Activated effector memory CD4-positive, alpha-beta T cell treated with anti-CD3 and anti-CD28 coated beads, Interleukin-2, amount 50 U/mL, for 16 hours (primary cell): ENCODE results near the gene PTDSS2.

Experiments
- DNase-seq: peaks from one replicate; pipeline ENCODE4 v3.0.0-alpha.2; 2020

PTDSS2 gene

DNA sequence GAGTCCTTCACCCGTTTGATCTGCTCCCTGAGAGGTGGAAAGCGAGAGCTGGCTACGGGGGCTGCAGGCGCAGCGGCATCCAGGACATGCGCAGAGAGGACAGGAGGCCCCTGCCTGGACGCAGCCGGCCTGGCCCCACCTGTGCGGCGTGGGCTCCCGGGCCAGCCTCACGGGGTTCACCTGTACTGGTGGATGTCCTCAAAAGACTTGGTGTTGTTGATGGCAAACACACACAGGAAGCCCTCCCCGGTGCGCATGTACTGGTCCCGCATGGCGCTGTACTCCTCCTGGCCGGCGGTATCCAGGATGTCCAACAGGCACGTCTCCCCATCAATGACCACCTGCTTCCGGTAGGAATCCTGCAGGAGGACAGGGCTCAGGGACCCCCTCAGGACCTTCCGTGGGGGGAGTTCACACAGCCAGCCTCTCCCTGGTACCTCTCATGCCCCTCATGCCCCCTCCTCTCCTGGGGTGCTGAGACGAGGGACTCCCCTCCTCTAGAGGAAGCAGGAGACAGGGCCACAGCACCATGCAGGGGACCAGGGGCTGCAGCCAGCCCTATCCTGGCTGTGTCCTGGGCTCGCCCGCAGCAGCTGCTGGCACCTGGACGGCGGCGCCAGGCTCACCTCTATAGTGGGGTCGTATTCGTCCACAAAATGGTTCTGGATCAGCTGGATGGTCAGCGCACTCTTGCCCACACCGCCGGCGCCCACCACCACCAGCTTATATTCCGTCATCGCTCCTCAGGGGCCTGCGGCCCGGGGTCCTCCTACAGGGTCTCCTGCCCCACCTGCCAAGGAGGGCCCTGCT lies 83.7 kb downstream of the PTDSS2 start:
- no peak for DNase-seq

DNA sequence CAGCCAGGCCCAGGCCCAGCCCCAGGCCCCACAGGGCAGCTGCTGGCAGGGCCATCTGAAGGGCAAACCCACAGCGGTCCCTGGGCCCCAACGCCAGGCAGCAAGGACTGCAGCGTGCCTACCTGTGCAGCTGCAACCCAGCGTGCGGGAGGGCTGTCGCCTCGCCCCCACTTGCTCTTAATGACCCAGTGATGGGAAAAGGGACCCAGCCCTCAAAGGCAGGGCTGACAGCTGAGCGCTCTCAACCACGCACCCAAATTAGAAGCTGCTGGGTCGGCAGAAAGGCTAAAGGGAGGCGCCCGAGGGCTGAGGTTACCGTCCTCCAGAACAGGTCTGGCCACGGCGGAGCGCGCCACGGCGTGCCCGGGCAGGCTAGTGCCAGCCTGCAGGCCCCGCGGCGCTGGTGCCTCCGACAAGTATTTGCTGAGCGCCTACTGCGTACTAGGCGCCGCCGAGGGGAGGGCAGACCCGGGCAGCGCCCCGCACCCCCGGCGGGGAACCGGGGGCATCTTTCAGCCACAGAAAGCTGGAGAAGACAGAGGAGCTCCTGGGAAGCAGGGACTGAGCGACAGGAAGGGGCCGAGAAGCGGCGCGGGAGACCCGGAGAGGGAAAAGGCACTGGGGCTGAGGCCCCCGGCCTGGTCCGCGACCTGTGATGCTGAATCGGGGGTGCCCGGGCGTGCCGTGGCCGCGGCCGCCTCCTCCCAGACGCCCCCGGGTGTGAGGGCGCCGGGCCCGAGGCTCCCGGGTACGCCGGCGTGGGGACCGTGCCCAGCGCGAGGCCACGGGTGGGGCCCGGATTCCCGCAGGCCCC lies 84.5 kb downstream of the PTDSS2 start:
- peak; percentile 76 for DNase-seq

- no peak for DNase-seq
These were observed 85.1 kb downstream of the PTDSS2 start for GRCh38 chr11:535210-535518.

- peak; percentile 99 for DNase-seq
These were observed 85.7 kb downstream of the PTDSS2 start, which contains the start of gene HRAS for GRCh38 chr11:535519-536454. HRAS (minus strand) TSS chr11:535576.

DNA sequence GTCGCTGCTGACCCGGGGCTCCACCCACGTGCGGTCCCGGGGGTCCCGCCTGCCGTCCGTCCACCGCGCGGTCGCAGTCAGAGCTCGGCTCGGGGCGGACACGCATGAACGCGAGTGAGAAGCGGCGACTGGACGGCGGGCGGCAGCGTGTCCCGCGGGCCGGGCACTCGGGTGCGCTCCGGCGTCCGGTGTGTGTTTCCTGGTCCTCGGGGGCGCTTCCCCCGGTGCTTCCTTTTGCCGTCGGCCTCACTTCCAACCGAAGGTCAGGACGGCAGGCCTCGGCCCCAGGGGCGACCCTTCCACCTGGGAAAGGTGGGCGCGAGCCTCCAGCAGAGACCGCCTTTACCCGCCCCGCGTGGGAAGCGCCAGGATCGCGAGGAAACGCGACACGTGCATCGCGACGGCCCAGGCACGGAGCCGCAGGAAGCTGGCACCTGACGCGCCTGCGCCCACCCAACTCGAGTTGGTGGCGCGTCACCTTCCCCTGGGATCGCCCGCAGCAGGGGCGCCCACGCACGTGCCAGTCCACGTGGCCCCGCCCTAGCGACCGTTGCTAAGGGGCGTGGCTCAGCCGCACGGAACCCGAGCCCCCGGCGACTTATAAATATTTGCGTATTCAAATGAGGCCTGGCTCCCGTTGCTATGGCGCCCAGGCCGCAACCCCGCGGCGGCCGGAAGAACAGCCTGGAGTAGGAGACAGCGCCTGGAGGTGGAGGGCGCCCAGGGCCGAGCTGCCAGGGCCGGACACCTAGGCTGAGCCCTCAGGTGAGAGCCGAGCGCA lies 87.0 kb downstream of the PTDSS2 start, which contains the start of gene LRRC56:
Gene LRRC56, plus strand, starts transcription at position 687 of the 781 bp plus-strand sequence. CDS start 3,158 bp downstream, outside the sequence.
- DNase-seq, result peak; percentile 97

DNA sequence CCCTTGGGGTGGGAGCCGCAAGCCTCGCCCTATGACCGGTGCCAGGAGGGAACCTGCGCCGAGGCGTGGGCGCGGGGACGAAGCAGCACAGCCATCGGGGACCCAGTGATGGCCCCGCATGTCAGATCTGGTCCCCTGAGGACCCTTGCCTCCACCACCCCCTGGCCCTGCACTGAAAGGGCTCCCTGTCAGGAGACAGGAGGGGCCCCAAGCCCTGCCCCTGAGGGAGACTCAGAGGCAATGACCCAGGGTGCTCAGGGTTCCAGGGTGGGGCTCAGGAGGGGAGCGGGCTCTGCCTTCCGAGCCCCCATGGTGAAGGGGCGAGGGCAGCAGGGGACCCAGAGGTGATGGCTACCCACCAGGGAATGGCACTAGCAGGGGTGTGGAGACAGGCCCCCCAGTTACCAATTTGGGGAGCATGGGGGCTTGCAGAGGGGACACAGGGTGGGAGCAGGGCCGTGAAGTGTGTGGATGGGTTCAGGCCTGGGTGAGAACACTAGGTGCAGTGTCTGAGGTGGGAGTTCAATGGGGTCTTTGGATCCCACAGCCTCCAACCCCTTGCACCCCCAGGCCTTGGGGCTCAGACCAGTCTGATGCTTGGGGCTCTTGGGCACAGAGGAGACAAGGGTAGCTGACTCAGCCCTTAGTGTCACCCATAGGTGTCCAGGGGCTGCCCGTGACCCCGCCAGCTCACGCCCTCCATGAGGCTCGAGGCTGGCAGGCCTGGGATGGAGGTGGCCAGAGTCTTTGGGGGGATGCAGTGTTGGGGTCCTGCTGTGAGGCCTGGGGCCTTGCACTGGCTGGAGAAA lies 87.7 kb downstream of the PTDSS2 start:
- DNase-seq, result no peak

DNA sequence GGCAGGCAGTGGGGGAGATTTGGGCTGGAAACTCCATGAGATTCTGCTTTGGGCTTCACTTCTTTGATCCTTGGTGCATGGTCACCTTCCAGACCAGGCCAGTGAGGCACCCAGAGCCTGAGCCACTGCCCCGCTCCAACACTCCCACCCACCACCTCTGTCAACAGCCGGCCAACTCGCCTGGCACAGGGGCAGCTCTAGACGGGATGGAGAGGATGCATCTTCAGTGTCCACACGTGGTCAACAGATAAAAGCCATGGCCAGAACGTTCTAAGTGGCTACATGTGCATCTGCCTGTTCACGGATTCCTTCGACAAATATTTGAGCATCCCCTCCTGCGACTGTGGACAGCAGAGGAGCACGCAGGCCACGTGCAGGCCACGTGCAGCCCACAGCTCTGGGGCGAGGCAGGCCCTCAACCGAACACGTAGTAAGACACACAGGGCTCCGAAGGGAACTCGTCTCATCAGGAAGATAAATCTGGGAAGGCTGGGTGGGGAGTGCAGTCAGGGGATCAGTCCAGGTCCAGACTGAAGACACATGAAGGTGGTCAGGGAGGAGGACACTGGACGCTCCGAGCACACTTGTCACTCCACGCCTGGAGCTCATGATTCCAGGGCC lies 88.5 kb downstream of the PTDSS2 start:
- DNase-seq, result no peak

DNA sequence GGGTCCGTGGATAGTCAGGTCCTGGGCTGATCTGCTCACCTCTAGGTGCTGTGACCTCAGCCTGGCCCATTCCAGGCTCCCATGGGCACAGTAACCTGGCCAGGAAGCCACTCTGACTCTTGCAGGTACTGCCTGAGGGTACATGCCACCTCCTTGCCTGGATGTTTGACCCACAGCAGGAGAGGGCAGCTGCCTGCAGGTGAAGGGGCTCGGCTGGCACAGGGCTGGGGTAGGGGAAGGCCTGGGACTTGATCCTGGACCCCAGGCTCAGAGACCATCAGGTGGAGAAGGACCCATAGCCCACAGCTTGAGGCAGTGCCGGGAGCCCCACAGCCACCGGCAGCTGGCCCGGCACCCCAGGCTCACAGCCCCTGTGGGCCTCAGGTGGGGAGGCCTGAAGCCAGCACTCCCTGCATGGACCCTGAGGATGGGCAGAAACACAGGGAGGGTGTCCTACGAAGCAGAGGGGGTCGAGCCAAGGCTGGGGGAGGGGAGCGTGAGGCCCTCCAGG lies 89.9 kb downstream of the PTDSS2 start:
- peak; percentile 59 for DNase-seq
